NT2/D1 (cell line): ENCODE data around the gene CDON.

ENCODE experiments used
- DNase-seq: peaks from one replicate; pipeline ENCODE4 v3.0.0-alpha.2; 2011; ENCODE audit warnings: low read depth, low spot score
- H3K27me3 ChIP-seq: 2 replicates; pipeline ENCODE4 v1.6.0; 2011; ENCODE audit warnings: mild to moderate bottlenecking; ENCODE audit not compliant: insufficient read length, insufficient read depth
- H3K36me3 ChIP-seq: 2 replicates; pipeline ENCODE4 v1.6.1; 2011; ENCODE audit warnings: mild to moderate bottlenecking, low read length, mixed read lengths; ENCODE audit not compliant: insufficient read depth, insufficient read length
- H3K4me1 ChIP-seq: 2 replicates; pipeline ENCODE4 v1.5.1; 2011; ENCODE audit not compliant: insufficient read depth, insufficient read length
- H3K4me3 ChIP-seq: 2 replicates; pipeline ENCODE4 v1.5.1; 2011; ENCODE audit warnings: low read depth; ENCODE audit not compliant: insufficient read length
- H3K9ac ChIP-seq: 2 replicates; pipeline ENCODE4 v1.6.0; 2011; ENCODE audit warnings: low read depth; ENCODE audit not compliant: insufficient read length
- H3K9me3 ChIP-seq: 2 replicates; pipeline ENCODE4 v1.5.1; 2011; ENCODE audit warnings: mild to moderate bottlenecking, low read length; ENCODE audit not compliant: insufficient read depth
- SUZ12 ChIP-seq: IDR thresholded peaks from 2 replicates; pipeline ENCODE4 v1.6.1; 2011; ENCODE audit not compliant: insufficient read length, insufficient read depth; ENCODE audit errors: extremely low read depth
- YY1 ChIP-seq: IDR thresholded peaks from 2 replicates; pipeline ENCODE4 v1.6.1; 2011; ENCODE audit not compliant: insufficient read length, insufficient read depth
- ZNF274 ChIP-seq: IDR thresholded peaks from 2 replicates; pipeline ENCODE4 v1.6.1; 2011; ENCODE audit warnings: mild to moderate bottlenecking, low read depth, low read length

CDON gene

GRCh38 chr11:125976156-125976555 is 86.5 kb downstream of the CDON start:
- Histone ChIP-seq H3K4me1 (peaks cover 2% of the 10 kb centered on the region), H3K9ac (no peak overlapping the region)
- TF ChIP-seq YY1 (no peak), ZNF274 (no peak), SUZ12 (no peak)

DNA sequence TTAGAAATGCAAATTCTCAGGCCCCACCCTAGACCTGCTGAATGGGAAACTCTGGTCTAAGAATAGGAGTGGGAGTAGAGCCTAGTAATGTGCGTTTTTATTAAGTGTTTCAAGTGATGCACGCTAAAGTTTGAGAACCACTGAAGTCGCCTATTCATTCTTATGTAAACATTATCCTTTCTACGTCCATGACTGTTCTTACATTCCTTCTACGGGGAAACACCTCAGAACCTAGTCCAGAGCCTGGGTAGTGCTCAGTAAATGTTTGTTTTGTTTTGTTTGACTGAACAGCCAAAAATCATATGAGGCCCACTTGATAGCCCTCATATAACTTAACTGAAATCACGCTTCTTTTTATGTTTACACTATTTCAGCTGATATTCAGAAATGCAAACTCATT is 87.0 kb downstream of the CDON start:
- peaks cover 2% of the 10 kb centered on the region for H3K4me1 ChIP-seq
- no peak for TF ChIP-seq SUZ12
- TF ChIP-seq YY1, result no peak
- TF ChIP-seq ZNF274, result no peak
- peaks cover 3% of the 10 kb centered on the region for H3K36me3 ChIP-seq
- no peak for DNase-seq
- no peak overlapping the region for H3K9ac ChIP-seq
- no peaks in the 10 kb centered on the region for H3K27me3 ChIP-seq
- no peaks in the 10 kb centered on the region for H3K9me3 ChIP-seq
- no peak overlapping the region for H3K4me3 ChIP-seq

More at GRCh38 chr11:125976156-125976555, 86.5 kb downstream of the CDON start:
- peaks cover 3% of the 10 kb centered on the region for H3K36me3 ChIP-seq
- no peaks in the 10 kb centered on the region for H3K27me3 ChIP-seq
- H3K9me3 ChIP-seq, result no peaks in the 10 kb centered on the region
- no peak overlapping the region for H3K4me3 ChIP-seq
- no peak for DNase-seq

- no peak for DNase-seq
- no peak overlapping the region for H3K9ac ChIP-seq
- no peaks in the 10 kb centered on the region for H3K9me3 ChIP-seq
- no peak overlapping the region for H3K4me3 ChIP-seq
- no peaks in the 10 kb centered on the region for H3K27me3 ChIP-seq
- TF ChIP-seq SUZ12 (no peak), YY1 (no peak), ZNF274 (no peak)
- no peaks in the 10 kb centered on the region for H3K4me1 ChIP-seq
- no peaks in the 10 kb centered on the region for H3K36me3 ChIP-seq
Observed at GRCh38 chr11:125974284-125974683, 88.4 kb downstream of the CDON start.

DNA sequence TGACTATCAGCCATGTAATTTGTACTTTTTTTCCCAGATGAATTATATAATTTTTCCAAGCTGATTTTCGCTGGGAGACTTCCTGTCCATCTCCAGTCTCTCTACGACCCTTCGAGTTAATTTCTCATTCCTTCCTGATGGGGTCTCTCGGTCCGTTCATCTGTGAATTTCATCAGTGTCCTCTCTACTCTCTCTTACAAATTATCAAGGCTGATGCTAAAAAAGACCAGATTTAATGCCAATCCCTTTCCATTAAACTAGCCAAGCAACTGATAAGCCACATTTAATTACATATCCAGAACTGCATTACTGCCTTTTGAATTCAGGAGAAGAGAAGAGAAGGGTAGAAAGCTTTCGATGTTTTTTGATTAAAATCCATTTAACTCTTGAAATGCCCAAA is 91.0 kb downstream of the CDON start:
- H3K9ac ChIP-seq, result no peak overlapping the region
- H3K36me3 ChIP-seq, result no peaks in the 10 kb centered on the region
- no peaks in the 10 kb centered on the region for H3K9me3 ChIP-seq
- H3K4me3 ChIP-seq, result no peak overlapping the region
- TF ChIP-seq SUZ12, result no peak
- TF ChIP-seq YY1, result no peak
- TF ChIP-seq ZNF274, result no peak
- H3K4me1 ChIP-seq, result no peaks in the 10 kb centered on the region
- no peak for DNase-seq
- H3K27me3 ChIP-seq, result no peaks in the 10 kb centered on the region

DNA sequence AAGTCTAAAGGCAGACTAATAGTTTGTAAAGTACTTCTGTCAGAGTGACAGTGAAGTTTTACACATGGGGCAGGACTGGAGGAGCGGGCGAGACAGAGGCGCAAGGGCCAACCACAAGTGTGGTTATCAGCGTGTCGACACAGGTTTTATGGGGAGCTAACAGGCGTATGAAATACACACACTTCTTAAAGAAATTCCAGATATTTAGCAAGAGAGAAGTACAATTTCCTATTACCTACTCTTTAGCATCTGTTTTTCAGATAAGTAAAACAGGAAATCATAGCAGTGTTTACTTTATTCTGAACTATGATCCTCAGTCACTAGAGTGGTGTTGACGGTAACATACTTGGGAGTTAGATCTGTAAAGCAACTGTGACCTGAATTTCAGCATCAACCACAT is 94.3 kb downstream of the CDON start:
- Histone ChIP-seq H3K4me1 (no peaks in the 10 kb centered on the region), H3K36me3 (no peaks in the 10 kb centered on the region)
- no peak for DNase-seq

GRCh38 chr11:125967515-125967914 is 95.2 kb downstream of the CDON start:
- TF ChIP-seq SUZ12, result no peak
- no peak for TF ChIP-seq ZNF274
- no peak for TF ChIP-seq YY1
- Histone ChIP-seq H3K4me1 (no peaks in the 10 kb centered on the region), H3K4me3 (no peak overlapping the region), H3K27me3 (no peaks in the 10 kb centered on the region), H3K9me3 (peaks cover 8% of the 10 kb centered on the region; the same call in 1 of the 2 replicates), H3K9ac (no peak overlapping the region), H3K36me3 (no peaks in the 10 kb centered on the region)
- no peak for DNase-seq

More for the DNA sequence above, 94.3 kb downstream of the CDON start:
- Histone ChIP-seq H3K9me3 (peaks cover under 1% of the 10 kb centered on the region; the same call in 1 of the 2 replicates), H3K9ac (no peak overlapping the region), H3K27me3 (no peaks in the 10 kb centered on the region), H3K4me3 (no peak overlapping the region)
- TF ChIP-seq ZNF274 (no peak), SUZ12 (no peak), YY1 (no peak)

DNA sequence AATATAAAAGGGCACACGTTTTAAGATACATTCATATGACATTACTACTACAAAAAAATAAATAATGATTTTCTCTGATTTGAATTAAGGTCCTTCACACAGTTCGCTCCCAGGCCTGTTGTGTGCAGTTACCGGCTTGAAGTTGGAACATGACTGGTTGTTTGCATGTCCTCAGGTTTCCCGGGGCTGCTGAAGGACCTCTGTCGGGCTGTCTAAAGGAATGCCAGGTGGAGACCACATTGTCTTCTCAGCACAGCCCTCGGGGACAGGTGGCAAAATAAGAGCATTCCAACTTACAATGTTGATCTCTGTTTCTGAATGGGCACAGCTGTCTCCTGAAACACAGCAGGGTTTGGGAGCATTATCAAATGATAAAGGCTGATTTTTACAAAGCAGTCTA is 101.9 kb downstream of the CDON start:
- Histone ChIP-seq H3K4me3 (no peak overlapping the region), H3K9ac (no peak overlapping the region), H3K4me1 (peaks cover 2% of the 10 kb centered on the region), H3K27me3 (no peaks in the 10 kb centered on the region), H3K9me3 (peaks cover 8% of the 10 kb centered on the region; the same call in 1 of the 2 replicates), H3K36me3 (peaks cover 4% of the 10 kb centered on the region)
- DNase-seq, result no peak
- TF ChIP-seq ZNF274 (no peak), SUZ12 (no peak), YY1 (no peak)
